Loucy (cell line): ENCODE data around the gene MRPS2.

Experiments
- EZH2phosphoT487 ChIP-seq: fragments of 200-600 bp; IDR thresholded peaks from 2 replicates; pipeline ENCODE4 v1.6.1; 2018; ENCODE audit warnings: antibody characterized with exemption, mild to moderate bottlenecking, moderate library complexity, borderline replicate concordance
- TF ChIP-seq, protein P1 (sequence below): fragments of 200-600 bp; sonication (generic); conservative IDR thresholded peaks from 2 replicates; pipeline ENCODE4 v1.5.1; 2014; ENCODE audit warnings: mild to moderate bottlenecking, antibody characterized with exemption, low read length

DNA sequence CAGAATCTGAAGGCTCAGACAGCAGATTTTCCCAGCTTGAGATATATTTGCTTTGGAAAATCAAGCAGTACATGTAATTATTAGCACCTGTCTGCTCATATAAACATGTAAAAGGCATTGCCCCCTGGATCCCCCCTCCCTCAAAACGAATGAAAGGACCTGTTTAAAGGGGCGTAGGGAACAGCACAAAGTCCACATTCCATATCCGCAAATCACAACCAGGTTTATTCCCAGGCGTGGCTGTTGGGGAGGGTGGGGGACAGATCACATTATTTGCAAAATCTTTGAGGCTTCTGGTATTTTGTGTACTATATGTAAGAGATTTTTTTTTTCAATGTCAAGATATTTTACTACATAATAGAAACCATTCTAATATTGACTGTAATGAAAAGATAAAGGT, 8.7 kb upstream of the MRPS2 start:
- TF ChIP-seq, protein P1, sequence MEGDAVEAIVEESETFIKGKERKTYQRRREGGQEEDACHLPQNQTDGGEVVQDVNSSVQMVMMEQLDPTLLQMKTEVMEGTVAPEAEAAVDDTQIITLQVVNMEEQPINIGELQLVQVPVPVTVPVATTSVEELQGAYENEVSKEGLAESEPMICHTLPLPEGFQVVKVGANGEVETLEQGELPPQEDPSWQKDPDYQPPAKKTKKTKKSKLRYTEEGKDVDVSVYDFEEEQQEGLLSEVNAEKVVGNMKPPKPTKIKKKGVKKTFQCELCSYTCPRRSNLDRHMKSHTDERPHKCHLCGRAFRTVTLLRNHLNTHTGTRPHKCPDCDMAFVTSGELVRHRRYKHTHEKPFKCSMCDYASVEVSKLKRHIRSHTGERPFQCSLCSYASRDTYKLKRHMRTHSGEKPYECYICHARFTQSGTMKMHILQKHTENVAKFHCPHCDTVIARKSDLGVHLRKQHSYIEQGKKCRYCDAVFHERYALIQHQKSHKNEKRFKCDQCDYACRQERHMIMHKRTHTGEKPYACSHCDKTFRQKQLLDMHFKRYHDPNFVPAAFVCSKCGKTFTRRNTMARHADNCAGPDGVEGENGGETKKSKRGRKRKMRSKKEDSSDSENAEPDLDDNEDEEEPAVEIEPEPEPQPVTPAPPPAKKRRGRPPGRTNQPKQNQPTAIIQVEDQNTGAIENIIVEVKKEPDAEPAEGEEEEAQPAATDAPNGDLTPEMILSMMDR = no peak
- TF ChIP-seq EZH2phosphoT487 = no peak
